ENCODE measurements around the gene SAMD9L. TPM values are rescaled to one million over a fixed set of nuclear protein-coding genes. Genes with fewer than 3 reads are reported as not detected.

SAMD9L gene
- total and polyA plus RNA-seq, 12 donors = 1.7 to 27.7 (median 4.9) TPM

DNA sequence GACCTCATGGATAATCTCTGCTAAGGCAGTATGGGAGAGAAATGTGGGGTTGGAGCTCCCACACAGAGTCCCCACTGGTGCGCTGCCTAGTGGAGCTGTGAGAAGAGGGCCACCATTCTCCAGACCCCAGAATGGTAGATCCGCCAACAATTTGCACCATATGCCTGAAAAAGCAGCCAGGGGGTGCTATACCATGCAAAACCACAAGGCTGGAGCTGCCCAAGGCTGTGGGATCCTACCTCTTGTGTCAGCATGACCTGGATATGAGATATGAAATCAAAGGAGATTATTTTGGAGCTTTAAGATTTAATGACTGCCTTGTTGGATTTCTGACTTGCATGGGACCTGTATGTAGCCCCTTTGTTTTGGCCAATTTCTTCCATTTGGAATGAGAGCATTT, 27.0 kb upstream of the SAMD9L start:
- Histone ChIP-seq H3K36me3 (no peaks in the 10 kb centered on the region), H3K4me3 (no peak overlapping the region), H3K4me1 (no peaks in the 10 kb centered on the region), H3K27ac (no peak overlapping the region), H3K9me3 (peaks cover 0 to 30% (median 11%) of the 10 kb centered on the region in 11 donors), H3K27me3 (peaks cover 0 to 16% (median 0%) of the 10 kb centered on the region in 7 donors)
- no peak for ATAC-seq
- no peak for DNase-seq
- TF ChIP-seq, protein P1, sequence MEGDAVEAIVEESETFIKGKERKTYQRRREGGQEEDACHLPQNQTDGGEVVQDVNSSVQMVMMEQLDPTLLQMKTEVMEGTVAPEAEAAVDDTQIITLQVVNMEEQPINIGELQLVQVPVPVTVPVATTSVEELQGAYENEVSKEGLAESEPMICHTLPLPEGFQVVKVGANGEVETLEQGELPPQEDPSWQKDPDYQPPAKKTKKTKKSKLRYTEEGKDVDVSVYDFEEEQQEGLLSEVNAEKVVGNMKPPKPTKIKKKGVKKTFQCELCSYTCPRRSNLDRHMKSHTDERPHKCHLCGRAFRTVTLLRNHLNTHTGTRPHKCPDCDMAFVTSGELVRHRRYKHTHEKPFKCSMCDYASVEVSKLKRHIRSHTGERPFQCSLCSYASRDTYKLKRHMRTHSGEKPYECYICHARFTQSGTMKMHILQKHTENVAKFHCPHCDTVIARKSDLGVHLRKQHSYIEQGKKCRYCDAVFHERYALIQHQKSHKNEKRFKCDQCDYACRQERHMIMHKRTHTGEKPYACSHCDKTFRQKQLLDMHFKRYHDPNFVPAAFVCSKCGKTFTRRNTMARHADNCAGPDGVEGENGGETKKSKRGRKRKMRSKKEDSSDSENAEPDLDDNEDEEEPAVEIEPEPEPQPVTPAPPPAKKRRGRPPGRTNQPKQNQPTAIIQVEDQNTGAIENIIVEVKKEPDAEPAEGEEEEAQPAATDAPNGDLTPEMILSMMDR (IDR thresholded peaks at IDR 0.05) = no peak
- intact Hi-C loops (cut with DNase I) = no loop called here
- 87 to 96% methylated on average over 2 of the region's 2 CpGs for WGBS, 2 donors

DNA sequence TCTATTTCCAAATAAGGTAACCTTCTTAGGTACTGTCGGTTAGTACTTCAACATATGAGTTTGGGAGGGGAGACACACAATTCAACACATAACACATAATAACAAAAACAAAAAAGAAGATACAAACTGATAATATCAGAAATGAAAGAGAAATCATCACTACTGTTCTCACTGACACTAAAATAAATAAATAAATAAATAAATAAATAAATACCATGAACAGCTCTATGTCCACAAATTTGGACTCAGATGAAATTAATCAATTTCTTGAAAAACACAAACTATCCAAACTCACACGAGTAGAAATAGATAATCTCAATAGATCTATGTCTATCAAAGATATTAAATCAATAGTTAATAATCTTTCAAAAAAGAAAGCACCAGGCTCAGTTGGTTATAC, 24.5 kb upstream of the SAMD9L start:
- H3K4me3 ChIP-seq = no peak overlapping the region
- ATAC-seq (no peak), DNase-seq (no peak)
- 69 to 71% methylated on average over 2 of the region's 2 CpGs for WGBS, 2 donors
- H3K36me3 ChIP-seq = no peaks in the 10 kb centered on the region
- TF ChIP-seq, protein P1 (IDR thresholded peaks at IDR 0.05) = no peak
- intact Hi-C loops (cut with DNase I) = no loop called here
- H3K4me1 ChIP-seq = no peaks in the 10 kb centered on the region
- peaks cover 0 to 14% (median 0%) of the 10 kb centered on the region in 7 donors for H3K27me3 ChIP-seq
- no peak overlapping the region for H3K27ac ChIP-seq
- H3K9me3 ChIP-seq = peaks cover 0 to 46% (median 16%) of the 10 kb centered on the region in 11 donors

DNA sequence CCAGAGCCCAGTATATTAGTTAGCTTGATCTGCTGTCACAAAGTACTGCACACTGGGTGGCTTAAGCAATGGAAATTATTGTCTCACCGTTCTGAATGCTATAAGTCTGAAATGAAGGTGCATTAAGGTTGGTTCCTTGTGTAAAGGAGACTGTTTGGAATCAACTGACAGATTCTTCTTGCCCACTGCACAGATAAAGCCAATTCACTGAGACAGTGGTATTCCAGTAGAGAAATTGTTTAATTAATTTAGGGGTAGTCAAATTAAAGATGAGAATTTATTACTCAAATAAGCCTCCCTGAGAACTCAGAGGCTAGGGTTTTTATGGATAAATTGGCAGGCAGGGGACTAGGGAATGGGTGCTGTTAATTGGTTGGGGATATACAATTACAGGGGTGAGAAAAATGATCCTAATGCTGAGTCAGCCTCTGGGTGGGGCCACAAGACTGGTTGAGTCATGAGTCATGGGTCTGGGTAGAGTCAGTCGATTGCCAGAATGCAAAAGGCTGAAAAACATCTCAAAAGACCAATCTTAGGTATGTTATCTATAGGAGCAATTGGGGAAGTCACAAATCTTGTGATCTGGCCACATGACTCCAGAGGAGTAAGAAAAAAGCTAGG, 23.5 kb upstream of the SAMD9L start:
- DNase-seq = no peak
- TF ChIP-seq, protein P1 (IDR thresholded peaks at IDR 0.05) = no peak

DNA sequence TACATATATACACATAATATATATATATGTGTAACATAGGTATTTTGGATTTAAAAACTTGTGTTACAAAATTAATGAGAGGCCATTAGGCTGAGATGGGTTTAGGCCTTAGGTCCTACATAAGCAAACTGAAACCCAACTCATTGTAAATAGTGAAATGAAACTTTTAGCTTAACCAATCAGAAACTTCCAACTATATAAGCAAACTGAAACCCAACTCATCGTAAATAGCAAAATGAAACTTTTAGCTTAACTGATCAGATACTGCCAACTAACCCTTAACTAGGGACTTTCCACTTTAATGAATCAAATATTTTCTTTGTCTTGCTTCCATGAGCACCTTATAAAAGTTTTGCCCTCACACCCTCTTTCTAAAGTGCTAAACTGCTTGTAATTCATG, 17.3 kb upstream of the SAMD9L start:
- DNase-seq (no peak), ATAC-seq (no peak)
- Histone ChIP-seq H3K27ac (no peak overlapping the region), H3K9me3 (peaks cover 0 to 38% (median 4%) of the 10 kb centered on the region in 11 donors), H3K4me1 (no peaks in the 10 kb centered on the region), H3K27me3 (no peaks in the 10 kb centered on the region), H3K4me3 (no peak overlapping the region), H3K36me3 (no peaks in the 10 kb centered on the region)
- TF ChIP-seq, protein P1 (IDR thresholded peaks at IDR 0.05) = no peak
- intact Hi-C loops (cut with DNase I) = no loop called here
- WGBS, 2 donors = 81 to 87% methylated on average over 1 of the region's 1 CpG

More for the DNA sequence above, 23.5 kb upstream of the SAMD9L start:
- no peak overlapping the region for H3K4me3 ChIP-seq
- H3K27ac ChIP-seq = no peak overlapping the region
- peaks cover 0 to 51% (median 16%) of the 10 kb centered on the region in 11 donors for H3K9me3 ChIP-seq
- H3K4me1 ChIP-seq = no peaks in the 10 kb centered on the region
- intact Hi-C loops (cut with DNase I) = no loop called here
- H3K27me3 ChIP-seq = peaks cover 0 to 14% (median 0%) of the 10 kb centered on the region in 7 donors
- no peaks in the 10 kb centered on the region for H3K36me3 ChIP-seq
- 52% methylated on average over 2 of the region's 2 CpGs for WGBS, 2 donors
- ATAC-seq = no peak
